SK-N-MC (cell line): ENCODE data around the gene HAUS1.

Source experiments
- EZH2 ChIP-seq: fragments of 200-600 bp; sonication (generic); IDR thresholded peaks from one replicate; pipeline ENCODE4 v1.6.1; 2017; ENCODE audit warnings: antibody characterized with exemption
- FOXP2 ChIP-seq: optimal IDR thresholded peaks from 2 replicates; pipeline ENCODE3; 2011; ENCODE audit warnings: mild to moderate bottlenecking, moderate library complexity; ENCODE audit not compliant: insufficient read depth; ENCODE audit errors: extremely low read length, control extremely low read depth
- POLR2AphosphoS5 ChIP-seq: IDR thresholded peaks from 2 replicates; pipeline ENCODE4 v1.6.1; 2012; ENCODE audit warnings: mild to moderate bottlenecking, low read depth, low read length, borderline replicate concordance

DNA sequence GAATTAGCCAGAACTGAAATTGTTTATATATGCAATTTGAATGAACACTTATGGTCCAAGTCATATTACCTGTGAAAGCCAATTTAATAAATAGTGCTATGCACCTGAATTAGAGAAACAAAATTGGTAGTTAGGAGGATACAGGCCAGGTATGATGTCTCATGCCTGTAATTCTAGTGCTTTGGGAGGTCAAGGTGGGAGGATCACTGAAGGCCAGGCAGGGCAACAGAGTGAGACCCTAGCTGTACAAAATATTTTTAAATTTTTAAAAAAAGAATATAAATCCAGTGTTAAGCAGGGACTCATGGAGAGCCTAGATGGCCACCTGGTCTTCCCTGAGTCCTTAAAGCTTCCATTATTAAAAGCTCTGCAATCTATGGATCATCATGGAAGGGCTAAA is 24.8 kb upstream of the HAUS1 start:
- TF ChIP-seq POLR2AphosphoS5 = no peak
- no peak for TF ChIP-seq EZH2
- no peak for TF ChIP-seq FOXP2
